Calu3 (cell line): Measurements from ENCODE around the gene DMRTC2. TPM values are rescaled to one million over a fixed set of nuclear protein-coding genes. Genes with fewer than 3 reads are reported as not detected.

Source experiments
- BruUV-seq: library from RNA; stranded (reverse); fragments of 400-500 nt; replicated peaks from 2 replicates; lab custom pipeline; 2021; lab: Mats Ljungman, UMichigan
- CTCF ChIA-PET: fragments of 300-600 bp; sonication (Branson Sonifier 250); formaldehyde crosslinking; loops from one replicate; lab custom pipeline; 2022; ENCODE audit warnings: antibody characterized with exemption; lab: Charles Lee
- DNase-seq: peaks from one replicate; pipeline ENCODE4 v3.0.0; 2022
- H3K27ac Mint-ChIP-seq: one replicate; pipeline ENCODE4 v1.8.0; 2022; ENCODE audit warnings: mixed read lengths; ENCODE audit not compliant: unreplicated experiment
- H3K27me3 Mint-ChIP-seq: one replicate; pipeline ENCODE4 v1.8.0; 2022; ENCODE audit warnings: mixed read lengths; ENCODE audit not compliant: unreplicated experiment
- H3K36me3 Mint-ChIP-seq: one replicate; pipeline ENCODE4 v1.8.0; 2022; ENCODE audit warnings: mild to moderate bottlenecking, moderate library complexity, mixed read lengths; ENCODE audit not compliant: insufficient read depth, unreplicated experiment
- H3K4me1 Mint-ChIP-seq: one replicate; pipeline ENCODE4 v1.8.0; 2022; ENCODE audit warnings: mild to moderate bottlenecking, low read depth, mixed read lengths; ENCODE audit not compliant: unreplicated experiment
- H3K4me3 Mint-ChIP-seq: one replicate; pipeline ENCODE4 v1.8.0; 2022; ENCODE audit warnings: mild to moderate bottlenecking, low read depth, moderate library complexity, mixed read lengths; ENCODE audit not compliant: unreplicated experiment
- H3K9me3 Mint-ChIP-seq: one replicate; pipeline ENCODE4 v1.8.0; 2022; ENCODE audit warnings: low read depth, mixed read lengths; ENCODE audit not compliant: unreplicated experiment
- CTCF ChIP-seq: fragments of 200-600 bp; IDR thresholded peaks from one replicate; pipeline ENCODE4 v1.8.0; 2022; ENCODE audit warnings: antibody characterized with exemption; ENCODE audit not compliant: unreplicated experiment
- intact Hi-C: fragments of 100-400 bp; cut with micrococcal nuclease; formaldehyde crosslinking; loops from one replicate; pipeline ENCODE4 v1.10.0; 2022; ENCODE audit not compliant: unreplicated experiment
- total RNA-seq: library from RNA; stranded (reverse); gene quantifications from 2 replicates; pipeline ENCODE4 v1.2.3, GENCODE V29; 2022

The DMRTC2 gene
- total RNA-seq, 1 experiment from 2014 or later = not detected

GRCh38 chr19:41801031-41801430, 43.8 kb upstream of the DMRTC2 start:
- CTCF ChIA-PET = interaction anchor here (1.6 kb wide), 1 partner anchor 20 kb away, joined by 4 read pairs; no protein-coding TSS in a partner anchor
- BruUV-seq = no TSS peak
- intact Hi-C loops = no loop called here
- no peak for TF ChIP-seq CTCF
- Mint-ChIP-seq H3K27ac (no peak overlapping the region), H3K9me3 (no peaks in the 10 kb centered on the region), H3K4me1 (peaks cover 11% of the 10 kb centered on the region), H3K27me3 (peaks cover 52% of the 10 kb centered on the region), H3K4me3 (no peak overlapping the region), H3K36me3 (no peaks in the 10 kb centered on the region)
- no peak for DNase-seq

- no peak for TF ChIP-seq CTCF
- H3K27me3 Mint-ChIP-seq = peaks cover 52% of the 10 kb centered on the region
- DNase-seq = no peak
These were observed 43.0 kb upstream of the DMRTC2 start for GRCh38 chr19:41801792-41802211.

GRCh38 chr19:41802770-41803169, 42.1 kb upstream of the DMRTC2 start:
- no peak for DNase-seq
- Mint-ChIP-seq H3K9me3 (no peaks in the 10 kb centered on the region), H3K4me1 (peaks cover 11% of the 10 kb centered on the region), H3K27me3 (peaks cover 54% of the 10 kb centered on the region), H3K4me3 (no peak overlapping the region), H3K27ac (no peak overlapping the region), H3K36me3 (no peaks in the 10 kb centered on the region)
- no peak for TF ChIP-seq CTCF
- CTCF ChIA-PET = interaction anchor here (0.6 to 1.9 kb wide), 3 partner anchors 10 to 32 kb away, joined by 4 to 5 read pairs (median 5); no protein-coding TSS in a partner anchor
- intact Hi-C loops = no loop called here
- no TSS peak for BruUV-seq

More at GRCh38 chr19:41801792-41802211, 43.0 kb upstream of the DMRTC2 start:
- Mint-ChIP-seq H3K9me3 (no peaks in the 10 kb centered on the region), H3K27ac (no peak overlapping the region), H3K36me3 (no peaks in the 10 kb centered on the region), H3K4me3 (no peak overlapping the region), H3K4me1 (peaks cover 11% of the 10 kb centered on the region)
- BruUV-seq = no TSS peak
- CTCF ChIA-PET = interaction anchor here (0.5 to 1.9 kb wide), 3 partner anchors 9 to 19 kb away, joined by 4 to 5 read pairs (median 4); no protein-coding TSS in a partner anchor
- intact Hi-C loops = no loop called here

- H3K9me3 Mint-ChIP-seq = no peaks in the 10 kb centered on the region
These were observed 40.5 kb upstream of the DMRTC2 start for GRCh38 chr19:41804336-41804735.

More at GRCh38 chr19:41804336-41804735, 40.5 kb upstream of the DMRTC2 start:
- H3K27me3 Mint-ChIP-seq = peaks cover 70% of the 10 kb centered on the region
- peaks cover 5% of the 10 kb centered on the region for H3K4me1 Mint-ChIP-seq
- no peaks in the 10 kb centered on the region for H3K36me3 Mint-ChIP-seq
- intact Hi-C loops = no loop called here
- no TSS peak for BruUV-seq
- no peak for DNase-seq
- H3K4me3 Mint-ChIP-seq = no peak overlapping the region
- H3K27ac Mint-ChIP-seq = no peak overlapping the region
- CTCF ChIA-PET = interaction anchor here (0.8 to 1.2 kb wide), 2 partner anchors 11 to 12 kb away, joined by 3 to 4 read pairs; no protein-coding TSS in a partner anchor
- TF ChIP-seq CTCF = no peak
